ENCODE results near the gene MYL7. TPM values are rescaled to one million over a fixed set of nuclear protein-coding genes. Genes with fewer than 3 reads are reported as not detected.

Gene MYL7
- total and polyA plus RNA-seq, 2 of the 4 experiments (the other 2 are of a cell fraction) = 0.24 TPM; not detected in 1

DNA sequence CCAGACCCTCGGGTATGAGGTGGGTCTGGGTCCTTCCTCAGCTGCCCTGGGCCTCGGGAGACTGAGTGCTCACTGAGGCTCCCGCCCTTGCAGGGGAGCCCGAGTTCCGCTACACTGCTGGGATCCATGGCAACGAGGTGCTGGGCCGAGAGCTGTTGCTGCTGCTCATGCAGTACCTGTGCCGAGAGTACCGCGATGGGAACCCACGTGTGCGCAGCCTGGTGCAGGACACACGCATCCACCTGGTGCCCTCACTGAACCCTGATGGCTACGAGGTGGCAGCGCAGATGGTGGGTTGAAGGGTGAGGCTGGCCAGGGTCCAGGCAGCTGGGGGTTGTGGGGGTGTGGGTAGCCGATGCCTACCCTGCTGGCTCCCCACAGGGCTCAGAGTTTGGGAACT, 29.4 kb downstream of the MYL7 start:
- ChIA-PET CTCF (no interaction called here), POLR2A (ENCODE audit: unreplicated experiment) (no interaction called here)
- dilution Hi-C loops (cut with HindIII; ENCODE audit: low sequenced_read_pairs, unreplicated experiment) = no loop called here
- H2BK5ac ChIP-seq (ENCODE audit: low read depth, low read length, poor library complexity, severe bottlenecking) = no peak overlapping the region
- DNase-seq (no peak), ATAC-seq (ENCODE audit: low read depth) (no peak)
- no peak overlapping the region for H3K18ac ChIP-seq (ENCODE audit: low read depth, low read length)
- no peak overlapping the region for H2BK15ac ChIP-seq (ENCODE audit: low read depth, low read length)
- no peak overlapping the region for H3K14ac ChIP-seq (replicated peaks; ENCODE audit: low read depth, low read length)
- no peak overlapping the region for H2AK9ac ChIP-seq (replicated peaks; ENCODE audit: low read depth, low read length, poor library complexity)
- TF ChIP-seq POLR2A (IDR thresholded peaks at IDR 0.05; ENCODE audit: low read depth, low read length) = no peak
- TF ChIP-seq CTCF (conservative IDR thresholded peaks at IDR 0.05; ENCODE audit: low read depth, low read length) = no peak
- TF ChIP-seq USF2 (IDR thresholded peaks at IDR 0.05; ENCODE audit: low read depth, low read length) = no peak
- TF ChIP-seq CEBPB (IDR thresholded peaks at IDR 0.05; ENCODE audit: low read depth, low read length) = no peak
- no peak for TF ChIP-seq FOS (IDR thresholded peaks at IDR 0.05; ENCODE audit: low read depth, low read length)
- TF ChIP-seq MXI1 (IDR thresholded peaks at IDR 0.05; ENCODE audit: borderline replicate concordance, low read depth, low read length) = no peak
- TF ChIP-seq RFX5 (IDR thresholded peaks at IDR 0.05; ENCODE audit: low read depth, low read length) = no peak
- TF ChIP-seq MAZ (IDR thresholded peaks at IDR 0.05; ENCODE audit: borderline replicate concordance, low read depth, low read length) = no peak
- no peak for TF ChIP-seq NFE2L2 (IDR thresholded peaks at IDR 0.05; ENCODE audit: low read depth, low read length)
- TF ChIP-seq MAFK (IDR thresholded peaks at IDR 0.05; ENCODE audit: low read depth, low read length) = no peak
- TF ChIP-seq BHLHE40 (IDR thresholded peaks at IDR 0.05; ENCODE audit: low read depth, low read length) = no peak
- intact Hi-C loops (cut with micrococcal nuclease) = no loop called here
- no peaks in the 10 kb centered on the region for H3K4me1 ChIP-seq (ENCODE audit: control insufficient read depth, insufficient read depth, low read length)
- no peak overlapping the region for H2AK5ac ChIP-seq (ENCODE audit: low read depth, low read length)
- H3K36me3 ChIP-seq (ENCODE audit: control insufficient read depth, insufficient read depth, low read length) = peaks cover 16% of the 10 kb centered on the region
- in situ Hi-C loops (cut with MboI; ENCODE audit: low sequenced_read_pairs) = no loop called here
- H4K8ac ChIP-seq (ENCODE audit: low read depth in 2 of 2, low read length in 2 of 2) = no peak overlapping the region
- WGBS, 2 experiments (ENCODE audit: extremely low coverage in 2 of 2, insufficient read length in 1 of 2) = 96% methylated on average over 9 of the region's 16 CpGs; no CpG with 5 or more reads in 1 of the 2 experiments
- H4K91ac ChIP-seq (ENCODE audit: insufficient read depth, low read depth, low read length) = no peak overlapping the region
- no peak overlapping the region for H3K23ac ChIP-seq (ENCODE audit: low read depth, low read length)
- no peak overlapping the region for H3K9ac ChIP-seq (ENCODE audit: low read depth, low read length)
- H3K56ac ChIP-seq (ENCODE audit: extremely low read depth, insufficient read depth, low read length) = no peak overlapping the region
- H4K20me1 ChIP-seq (ENCODE audit: insufficient read depth, low read length) = no peaks in the 10 kb centered on the region
- H2BK120ac ChIP-seq (ENCODE audit: low read depth, low read length) = no peak overlapping the region
- no peaks in the 10 kb centered on the region for H3K9me1 ChIP-seq (ENCODE audit: insufficient read depth, low read length)
- no peak overlapping the region for H3K4me2 ChIP-seq (ENCODE audit: low read depth, low read length)
- H4K5ac ChIP-seq (ENCODE audit: low read depth, low read length) = no peak overlapping the region
- H2AFZ ChIP-seq (replicated peaks; ENCODE audit: low read length, poor library complexity) = no peak overlapping the region
- BruUV-seq (replicated peaks) = no TSS peak
- no peak overlapping the region for H3K4ac ChIP-seq (ENCODE audit: low read depth, low read length)
- H2BK20ac ChIP-seq (ENCODE audit: low read depth, low read length) = no peak overlapping the region
- H3K9me3 ChIP-seq (ENCODE audit: control insufficient read depth, insufficient read depth, low read length) = no peaks in the 10 kb centered on the region
- H3K27ac ChIP-seq (ENCODE audit: insufficient read depth, low read length) = no peak overlapping the region
- H3K4me3 ChIP-seq (ENCODE audit: insufficient read depth, low read depth, low read length) = no peak overlapping the region
- H3K79me1 ChIP-seq (ENCODE audit: low read depth in 1 of 2, low read length in 2 of 2) = no peaks in the 10 kb centered on the region
- H3K27me3 ChIP-seq (ENCODE audit: control insufficient read depth, insufficient read depth, low read length) = no peaks in the 10 kb centered on the region
